Liver (tissue), 3 donors: ENCODE measurements around the gene GUCY1B1.

Source experiments
- CTCF ChIP-seq: fragments of 150-350 bp; IDR thresholded peaks from 2 replicates; pipeline ENCODE4 v1.5.1; 2017; ENCODE audit warnings: improper control_type of control experiment, low read depth, low read length; ENCODE audit not compliant: missing input control
- EGR1 ChIP-seq, 2 donors: IDR thresholded peaks; 2 replicates each; pipeline ENCODE4 v1.6.1; 2016 to 2018; ENCODE audit warnings: antibody characterized with exemption in 2 of 2, low read depth in 2 of 2
- FOXA1 ChIP-seq: IDR thresholded peaks from 2 replicates; pipeline ENCODE4 v1.6.1; 2016; ENCODE audit warnings: antibody characterized with exemption
- GABPA ChIP-seq, 2 donors: IDR thresholded peaks in 1 of 2; conservative IDR thresholded peaks in 1 of 2; 2 replicates each; pipeline ENCODE4 v1.6.1; 2016; ENCODE audit warnings: antibody characterized with exemption in 2 of 2, mild to moderate bottlenecking in 1 of 2, moderate library complexity in 1 of 2
- JUND ChIP-seq, 2 donors: IDR thresholded peaks; 2 replicates each; pipeline ENCODE4 v1.6.1; 2016; ENCODE audit warnings: antibody characterized with exemption in 2 of 2
- NR2F2 ChIP-seq: IDR thresholded peaks from 2 replicates; pipeline ENCODE4 v1.6.1; 2016; ENCODE audit warnings: antibody characterized with exemption
- RAD21 ChIP-seq, 2 donors: IDR thresholded peaks; 2 replicates each; pipeline ENCODE4 v1.6.1; 2016; ENCODE audit warnings: antibody characterized with exemption in 2 of 2, mild to moderate bottlenecking in 2 of 2
- REST ChIP-seq: IDR thresholded peaks from 2 replicates; pipeline ENCODE4 v1.6.1; 2016; ENCODE audit warnings: antibody characterized with exemption, mild to moderate bottlenecking
- RXRA ChIP-seq, 2 donors: IDR thresholded peaks; 2 replicates each; pipeline ENCODE4 v1.6.1; 2017 to 2018; ENCODE audit warnings: antibody characterized with exemption in 2 of 2, mild to moderate bottlenecking in 1 of 2
- SP1 ChIP-seq: IDR thresholded peaks from 2 replicates; pipeline ENCODE4 v1.6.1; 2018; ENCODE audit warnings: antibody characterized with exemption, mild to moderate bottlenecking
- TAF1 ChIP-seq: conservative IDR thresholded peaks from 2 replicates; pipeline ENCODE4 v1.6.1; 2016; ENCODE audit warnings: antibody characterized with exemption, mild to moderate bottlenecking
- YY1 ChIP-seq: IDR thresholded peaks from 2 replicates; pipeline ENCODE4 v1.6.1; 2016; ENCODE audit warnings: antibody characterized with exemption, mild to moderate bottlenecking
- TF ChIP-seq, protein P1 (sequence below): IDR thresholded peaks from 2 replicates; pipeline ENCODE4 v1.6.1; 2016; ENCODE audit warnings: antibody characterized with exemption
- TF ChIP-seq, protein P2 (sequence below): IDR thresholded peaks from 2 replicates; pipeline ENCODE4 v1.6.1; 2016; ENCODE audit warnings: antibody characterized with exemption
- donor health status: healthy.
- donor health status: healthy.

DNA sequence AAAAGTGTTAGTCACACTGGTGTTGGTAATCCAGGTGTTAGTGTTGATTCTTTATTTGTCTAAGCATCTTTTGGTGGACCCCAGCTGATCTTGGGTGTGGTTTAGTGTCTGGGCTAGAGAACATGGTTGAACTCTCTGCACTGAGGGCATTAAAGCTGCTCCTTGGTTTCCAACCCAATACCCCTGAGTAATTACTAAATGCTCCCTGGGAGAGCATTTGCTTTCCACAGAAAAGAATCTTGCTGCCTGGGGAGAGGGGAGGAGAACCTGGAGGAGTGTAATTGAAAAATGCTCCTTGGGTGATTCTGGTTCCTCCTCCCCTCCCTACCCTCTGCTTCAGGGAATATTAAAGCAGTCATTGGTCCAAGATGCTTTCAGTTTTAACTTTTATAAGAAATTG is 3.1 kb downstream of the GUCY1B1 start:
- TF ChIP-seq CTCF: no peak
- no peak for TF ChIP-seq TAF1
- no peak for TF ChIP-seq JUND (IDR thresholded peaks at IDR 0.05)
- no peak for TF ChIP-seq REST
- no peak for TF ChIP-seq FOXA1
- TF ChIP-seq EGR1 (IDR thresholded peaks at IDR 0.05; ENCODE audit: low read depth in 2 of 2): no peak
- TF ChIP-seq, protein P1, sequence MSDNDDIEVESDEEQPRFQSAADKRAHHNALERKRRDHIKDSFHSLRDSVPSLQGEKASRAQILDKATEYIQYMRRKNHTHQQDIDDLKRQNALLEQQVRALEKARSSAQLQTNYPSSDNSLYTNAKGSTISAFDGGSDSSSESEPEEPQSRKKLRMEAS: no peak
- no peak for TF ChIP-seq SP1
- TF ChIP-seq NR2F2: no peak
- TF ChIP-seq RAD21 (IDR thresholded peaks at IDR 0.05): no peak
- TF ChIP-seq YY1: no peak
- TF ChIP-seq RXRA (IDR thresholded peaks at IDR 0.05): no peak
- TF ChIP-seq, protein P2, sequence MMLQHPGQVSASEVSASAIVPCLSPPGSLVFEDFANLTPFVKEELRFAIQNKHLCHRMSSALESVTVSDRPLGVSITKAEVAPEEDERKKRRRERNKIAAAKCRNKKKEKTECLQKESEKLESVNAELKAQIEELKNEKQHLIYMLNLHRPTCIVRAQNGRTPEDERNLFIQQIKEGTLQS: no peak
- TF ChIP-seq GABPA (IDR thresholded peaks at IDR 0.05 in 1 of 2, conservative IDR thresholded peaks at IDR 0.05 in 1 of 2): no peak
